ENCODE measurements around the gene MTMR10.
A peak's percentile ranks its signal among the peaks of the same experiment; 100 is the strongest.

Gene MTMR10, protein sequence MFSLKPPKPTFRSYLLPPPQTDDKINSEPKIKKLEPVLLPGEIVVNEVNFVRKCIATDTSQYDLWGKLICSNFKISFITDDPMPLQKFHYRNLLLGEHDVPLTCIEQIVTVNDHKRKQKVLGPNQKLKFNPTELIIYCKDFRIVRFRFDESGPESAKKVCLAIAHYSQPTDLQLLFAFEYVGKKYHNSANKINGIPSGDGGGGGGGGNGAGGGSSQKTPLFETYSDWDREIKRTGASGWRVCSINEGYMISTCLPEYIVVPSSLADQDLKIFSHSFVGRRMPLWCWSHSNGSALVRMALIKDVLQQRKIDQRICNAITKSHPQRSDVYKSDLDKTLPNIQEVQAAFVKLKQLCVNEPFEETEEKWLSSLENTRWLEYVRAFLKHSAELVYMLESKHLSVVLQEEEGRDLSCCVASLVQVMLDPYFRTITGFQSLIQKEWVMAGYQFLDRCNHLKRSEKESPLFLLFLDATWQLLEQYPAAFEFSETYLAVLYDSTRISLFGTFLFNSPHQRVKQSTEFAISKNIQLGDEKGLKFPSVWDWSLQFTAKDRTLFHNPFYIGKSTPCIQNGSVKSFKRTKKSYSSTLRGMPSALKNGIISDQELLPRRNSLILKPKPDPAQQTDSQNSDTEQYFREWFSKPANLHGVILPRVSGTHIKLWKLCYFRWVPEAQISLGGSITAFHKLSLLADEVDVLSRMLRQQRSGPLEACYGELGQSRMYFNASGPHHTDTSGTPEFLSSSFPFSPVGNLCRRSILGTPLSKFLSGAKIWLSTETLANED

DNA sequence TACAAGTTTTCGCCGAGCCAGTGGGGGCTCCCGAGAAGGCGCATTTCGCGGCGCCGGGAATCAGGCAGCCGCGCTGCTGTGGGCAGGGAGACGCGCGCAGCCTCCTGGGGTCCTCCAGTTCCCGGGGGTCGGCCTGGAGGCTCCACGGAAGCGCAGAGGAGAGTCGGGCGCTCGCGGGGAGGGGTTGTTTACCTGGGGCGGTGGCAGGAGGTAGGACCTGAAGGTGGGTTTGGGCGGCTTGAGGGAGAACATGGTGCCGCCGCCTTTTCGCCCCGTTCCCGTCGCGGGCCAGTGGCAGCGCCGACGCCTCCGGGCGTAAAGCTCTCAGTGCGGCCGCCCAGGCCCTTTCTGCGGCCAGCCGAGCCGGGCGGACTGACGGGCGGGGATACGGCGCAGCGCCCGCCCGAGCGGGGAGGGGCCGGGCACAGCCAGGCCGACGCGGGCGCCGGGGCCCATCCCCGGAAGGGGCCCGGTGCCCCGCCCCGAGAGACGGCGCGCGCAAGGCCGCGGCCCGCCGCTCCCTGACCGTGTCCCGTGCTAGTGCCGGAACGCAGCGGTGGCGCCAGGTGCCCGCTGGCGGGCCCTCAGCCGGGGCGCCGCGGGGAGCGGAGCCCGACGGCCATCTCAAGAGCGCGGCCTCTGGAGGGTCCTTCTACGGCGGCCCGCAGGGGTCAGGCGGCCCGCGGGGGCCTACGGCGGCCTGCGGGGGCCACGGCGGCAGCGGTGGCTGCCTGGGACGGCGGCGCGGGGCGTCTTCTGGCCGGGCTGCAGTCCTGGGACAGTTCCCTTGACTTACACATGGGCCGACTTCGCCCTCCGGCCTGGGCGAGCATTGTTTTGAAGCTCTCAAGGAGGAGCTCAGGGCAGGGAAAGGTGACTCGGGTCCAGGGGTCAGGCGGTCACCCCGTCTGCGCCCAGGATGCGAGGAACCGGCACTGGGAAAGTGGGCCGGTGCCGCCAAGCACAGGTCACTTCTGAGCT is at the start of gene MTMR10:
Gene MTMR10, minus strand, starts transcription at position 374 of the 981 bp plus-strand sequence. Its CDS starts 122 bp downstream, at position 252.
- peak; percentile 74 to 77 for DNase-seq

DNA sequence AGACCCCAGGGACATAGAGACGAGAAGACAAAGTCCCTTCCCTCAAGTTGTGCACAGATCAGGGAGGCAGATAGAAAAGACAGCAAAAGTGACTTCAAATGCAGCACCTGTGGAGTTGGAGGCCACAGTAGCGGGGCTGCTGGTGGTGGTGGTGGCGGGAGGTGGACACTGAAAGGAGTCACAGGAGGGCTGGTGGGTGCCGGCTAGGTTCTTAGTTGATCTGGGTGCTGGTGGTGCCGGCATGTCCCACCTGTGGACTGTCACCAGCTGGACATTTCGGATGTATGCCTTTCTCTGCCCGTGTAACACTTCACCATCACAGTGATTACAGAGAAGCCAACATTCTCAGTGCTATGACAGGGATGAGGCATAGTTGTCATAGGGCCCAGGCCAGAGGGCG is 49.2 kb upstream of the MTMR10 start:
- no peak for DNase-seq

DNA sequence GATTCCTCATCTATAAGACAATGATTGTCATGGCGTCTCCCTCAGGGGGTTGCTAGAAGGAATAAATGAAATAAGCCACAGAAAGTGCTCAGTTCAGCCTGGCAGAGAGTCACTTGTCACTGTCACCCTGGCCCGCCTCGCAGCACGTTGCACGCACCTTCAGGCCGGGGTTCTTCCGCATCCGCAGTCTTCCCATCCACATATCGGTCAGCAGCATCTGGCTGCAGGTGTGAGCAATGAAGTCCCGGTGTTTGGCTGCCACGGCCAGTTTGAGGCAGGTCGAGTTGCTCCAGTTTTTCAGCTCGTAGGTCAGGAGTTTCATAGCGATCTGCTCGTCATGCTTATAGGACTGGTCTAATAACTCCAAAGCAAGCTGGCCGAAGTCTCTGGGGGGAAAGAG is 48.5 kb upstream of the MTMR10 start:
- no peak for DNase-seq

DNA sequence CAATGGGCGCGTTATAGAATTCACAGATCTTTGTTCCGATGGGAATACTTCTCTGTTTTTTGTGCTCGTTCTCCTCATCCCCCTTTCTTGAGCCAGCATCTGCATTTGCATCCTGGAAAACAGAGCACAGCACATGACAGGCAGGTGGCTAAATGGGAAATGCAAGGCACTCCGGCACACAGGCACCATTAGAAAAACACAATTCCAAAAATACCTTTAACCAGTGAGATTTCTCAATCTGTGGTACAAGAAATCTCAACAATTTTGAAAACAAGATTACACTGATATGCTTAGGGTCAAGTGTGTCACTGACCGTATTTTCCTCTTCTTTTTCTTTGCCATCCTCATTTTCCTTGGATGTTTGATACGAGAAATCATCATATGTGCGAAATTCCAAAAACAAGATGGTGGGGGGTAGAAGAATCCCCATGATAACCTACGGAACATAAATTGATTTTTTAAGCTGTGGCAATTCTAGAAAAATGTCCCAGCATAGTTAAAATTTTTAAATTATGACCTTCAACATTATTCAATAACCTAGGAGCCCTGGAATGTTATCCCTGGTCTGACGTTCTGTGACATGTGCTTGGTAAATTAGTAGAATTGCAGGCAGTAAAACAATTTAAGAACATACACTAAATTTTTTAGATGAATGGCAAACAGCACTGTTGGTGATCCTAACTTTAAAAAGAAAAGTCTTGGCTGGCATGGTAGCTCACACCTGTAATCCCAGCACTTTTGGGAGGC is 46.5 kb upstream of the MTMR10 start:
- no peak for DNase-seq

DNA sequence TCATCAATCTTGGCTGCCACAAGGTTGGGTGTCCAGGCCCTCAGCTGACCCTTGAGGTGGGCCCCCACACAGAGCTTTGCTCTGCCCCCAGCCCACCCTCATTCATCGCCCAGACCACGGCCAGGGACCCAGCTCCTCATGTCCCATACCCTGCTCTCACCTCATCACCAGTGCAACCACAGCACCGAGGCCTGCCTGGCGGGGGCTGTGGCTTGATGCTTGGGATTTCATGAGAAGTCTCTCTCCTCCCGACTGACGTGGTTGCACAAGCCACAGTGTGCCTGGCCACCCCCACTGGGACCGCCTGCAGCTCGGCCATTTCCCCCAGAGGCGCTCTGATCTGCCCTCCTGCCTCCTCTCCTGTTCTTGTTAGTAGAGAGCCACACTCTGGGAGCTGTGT is 45.4 kb upstream of the MTMR10 start:
- DNase-seq = no peak

DNA sequence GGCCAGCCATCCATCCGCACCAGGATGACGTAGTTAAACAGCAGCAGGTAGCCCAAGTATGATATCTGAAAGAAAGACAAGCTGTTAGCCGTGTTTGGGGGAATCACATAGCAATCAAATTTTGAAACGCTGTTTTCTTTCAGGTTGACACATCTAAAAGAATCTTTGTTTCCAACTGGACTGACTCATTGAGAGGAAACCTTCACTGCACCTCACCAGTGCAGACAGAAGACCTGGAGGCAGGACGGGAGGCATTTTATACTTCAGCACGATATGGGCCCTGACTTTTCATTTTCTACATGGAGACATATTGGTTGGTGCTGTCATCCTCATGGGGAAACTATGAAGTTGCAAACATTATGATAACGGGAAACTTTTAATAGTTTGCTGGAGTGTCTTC is 44.2 kb upstream of the MTMR10 start:
- DNase-seq = no peak

DNA sequence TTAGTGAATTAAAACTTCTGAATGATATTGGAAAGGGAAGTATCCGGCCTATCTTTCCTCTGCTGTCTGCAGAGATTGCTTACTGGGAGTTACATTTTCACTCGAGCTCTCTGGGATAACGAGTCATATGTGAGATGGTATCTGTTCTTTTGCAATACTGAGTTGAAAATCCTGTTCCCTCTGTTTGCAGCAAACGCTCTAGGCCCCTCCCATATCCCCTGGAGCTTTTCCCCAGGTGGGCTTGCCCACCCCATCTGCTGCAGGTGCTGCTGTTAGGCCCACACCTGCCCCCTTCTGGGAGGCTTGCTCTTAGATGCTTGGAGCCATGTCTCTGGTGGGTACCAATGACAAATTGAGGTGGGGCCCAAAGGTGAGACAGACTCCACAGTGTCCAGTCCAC is 42.7 kb upstream of the MTMR10 start:
- no peak for DNase-seq

DNA sequence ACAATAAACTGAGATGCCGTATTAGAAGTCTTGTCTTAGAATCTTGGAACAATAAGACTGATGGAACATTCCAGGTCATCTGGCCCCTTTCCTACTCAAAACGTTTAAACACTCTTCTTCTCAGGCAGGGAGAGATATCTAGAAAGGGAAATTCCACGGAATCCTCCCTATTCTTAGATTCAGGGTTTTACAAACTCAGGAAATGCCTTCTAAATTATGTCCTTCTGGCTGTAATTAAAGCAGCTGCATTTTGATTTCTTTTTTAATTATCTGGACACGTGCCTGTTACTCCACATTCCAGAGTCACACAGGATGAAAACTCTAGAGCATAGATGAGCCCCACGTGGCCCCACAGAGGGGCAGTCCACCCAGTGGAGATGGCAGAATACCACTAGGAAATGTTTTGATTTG is 41.5 kb upstream of the MTMR10 start:
- no peak for DNase-seq

DNA sequence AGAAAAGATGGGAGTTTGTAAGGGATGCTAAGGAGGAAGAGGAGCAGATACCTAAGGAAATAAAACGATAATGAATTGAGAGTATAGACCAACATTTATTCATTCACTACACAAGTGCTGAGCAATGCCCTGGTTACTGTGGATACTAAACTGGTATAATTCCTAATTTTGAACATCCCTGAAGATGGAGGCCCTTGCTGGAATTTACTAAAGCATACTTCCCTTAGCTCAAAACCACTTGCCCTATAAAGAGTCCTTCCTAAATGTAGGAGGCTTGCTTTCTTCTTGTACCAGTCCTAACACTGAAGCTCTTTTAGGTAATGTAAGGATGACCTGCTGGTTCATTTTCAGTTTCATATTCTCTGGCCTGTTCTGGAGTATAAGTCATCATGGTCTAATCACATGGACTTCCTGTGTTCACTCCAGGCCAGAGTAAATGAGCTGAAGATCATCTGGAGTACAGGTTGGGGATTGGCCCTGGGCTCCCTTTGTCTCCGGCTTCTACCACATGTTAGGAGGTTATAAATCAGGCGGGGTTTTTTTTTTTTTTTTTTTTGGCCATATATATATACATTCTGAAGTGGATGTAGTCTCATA is 40.1 kb upstream of the MTMR10 start:
- DNase-seq = no peak

DNA sequence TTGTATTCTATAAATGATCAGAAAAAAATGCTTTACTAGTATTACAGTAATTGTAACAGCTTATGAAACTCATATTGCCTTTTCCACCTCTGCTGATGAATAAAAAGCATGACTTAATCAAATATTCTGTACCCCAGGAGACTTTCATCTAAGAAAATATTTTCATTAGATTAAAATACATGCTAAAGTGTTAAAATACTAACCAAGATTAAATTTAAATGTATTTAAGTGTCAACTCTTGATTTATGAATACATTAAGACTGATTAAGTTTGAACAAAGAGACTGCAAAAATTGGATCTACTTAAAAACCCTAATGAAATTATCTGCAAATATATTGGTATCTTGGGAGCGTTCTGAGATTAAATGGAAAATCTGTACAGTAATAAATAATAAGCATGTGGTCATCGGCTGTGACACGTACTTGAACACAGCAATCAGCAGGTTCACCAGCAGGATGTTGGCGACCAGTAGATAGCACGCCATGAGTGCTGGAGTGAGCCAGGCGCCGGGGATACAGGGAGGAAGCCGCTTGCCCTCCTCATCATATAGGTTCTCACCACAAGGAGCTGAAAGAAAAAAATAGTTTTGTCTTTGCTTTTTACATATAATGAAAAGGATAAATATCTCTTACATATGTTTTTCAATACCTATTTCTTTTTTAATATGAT is 36.6 kb upstream of the MTMR10 start:
- no peak for DNase-seq

DNA sequence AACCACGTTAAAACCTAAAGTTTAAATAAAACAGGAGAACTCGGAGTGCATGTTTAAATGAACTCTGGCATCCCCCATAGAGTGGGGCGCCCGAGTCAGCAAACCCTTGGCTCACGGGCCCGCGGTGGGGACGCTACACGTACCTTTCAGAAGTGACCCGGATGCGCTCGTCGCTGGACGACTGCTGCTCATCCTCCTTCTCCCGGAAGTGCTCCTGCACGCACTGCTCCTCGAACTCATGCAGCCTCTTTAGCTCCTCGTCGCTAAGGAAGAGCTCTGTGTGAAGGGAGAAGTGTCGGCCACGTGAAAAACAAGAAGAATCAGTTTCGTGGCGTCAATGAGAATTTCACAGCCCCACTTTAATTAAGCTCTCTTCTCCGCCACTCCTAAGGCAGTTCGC is 34.6 kb upstream of the MTMR10 start:
- no peak for DNase-seq

DNA sequence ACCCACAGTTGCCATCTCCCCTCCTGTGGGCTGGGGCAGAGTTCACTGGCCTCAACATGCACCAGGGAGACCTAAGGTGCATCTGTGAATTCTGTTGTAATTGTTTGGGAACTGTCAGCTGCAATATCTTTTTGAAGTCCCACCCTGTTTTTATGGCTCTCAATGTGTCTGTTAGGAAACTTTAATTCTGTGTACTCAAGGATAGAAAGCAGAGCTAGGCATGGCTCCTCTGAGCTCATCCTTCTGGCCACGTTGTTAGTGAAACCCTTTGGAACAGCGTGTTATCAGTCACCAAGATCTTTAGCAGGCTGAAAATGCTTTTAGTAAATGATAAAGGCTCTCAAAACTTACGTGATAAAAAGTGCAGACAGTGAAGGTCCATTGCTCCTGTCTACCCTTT is 33.6 kb upstream of the MTMR10 start:
- no peak for DNase-seq

DNA sequence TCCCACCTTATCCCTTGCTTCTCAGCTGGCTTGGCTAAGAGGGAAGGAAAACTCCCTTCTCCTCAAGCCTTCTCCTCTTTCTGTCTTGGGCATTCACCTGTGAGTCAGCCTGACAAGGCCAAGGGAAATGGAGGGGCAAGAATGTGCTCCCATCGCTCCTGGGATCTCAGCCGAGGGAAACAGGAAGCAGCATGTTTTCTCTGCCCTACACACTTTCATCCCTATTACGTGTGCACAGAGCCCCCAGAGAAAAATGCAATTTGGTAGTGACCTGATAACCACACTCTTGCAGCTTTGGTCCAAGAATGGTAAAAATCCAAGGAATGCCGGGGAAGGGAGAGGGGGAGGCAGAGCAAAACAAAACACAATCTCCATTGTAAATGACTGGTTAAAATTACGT is 32.9 kb upstream of the MTMR10 start:
- no peak for DNase-seq

DNA sequence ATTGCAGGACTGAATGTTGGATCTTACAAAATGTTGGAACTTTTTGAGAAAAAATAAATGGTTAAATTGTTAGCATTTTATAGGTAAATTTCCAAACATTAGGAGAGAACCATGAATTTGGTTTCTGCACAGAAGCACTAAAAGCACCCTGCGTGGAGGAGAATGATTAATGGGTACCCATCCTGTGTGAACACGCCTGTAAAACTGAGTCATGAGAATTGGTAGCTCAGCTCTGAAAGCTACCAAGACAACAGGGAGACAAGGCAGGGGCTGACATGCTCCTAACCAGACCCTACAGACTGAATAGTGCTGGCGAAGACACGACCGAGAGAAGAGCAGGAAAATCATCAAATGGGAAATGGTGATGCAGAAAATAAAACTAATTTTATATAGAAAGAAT is 32.4 kb upstream of the MTMR10 start:
- no peak for DNase-seq

DNA sequence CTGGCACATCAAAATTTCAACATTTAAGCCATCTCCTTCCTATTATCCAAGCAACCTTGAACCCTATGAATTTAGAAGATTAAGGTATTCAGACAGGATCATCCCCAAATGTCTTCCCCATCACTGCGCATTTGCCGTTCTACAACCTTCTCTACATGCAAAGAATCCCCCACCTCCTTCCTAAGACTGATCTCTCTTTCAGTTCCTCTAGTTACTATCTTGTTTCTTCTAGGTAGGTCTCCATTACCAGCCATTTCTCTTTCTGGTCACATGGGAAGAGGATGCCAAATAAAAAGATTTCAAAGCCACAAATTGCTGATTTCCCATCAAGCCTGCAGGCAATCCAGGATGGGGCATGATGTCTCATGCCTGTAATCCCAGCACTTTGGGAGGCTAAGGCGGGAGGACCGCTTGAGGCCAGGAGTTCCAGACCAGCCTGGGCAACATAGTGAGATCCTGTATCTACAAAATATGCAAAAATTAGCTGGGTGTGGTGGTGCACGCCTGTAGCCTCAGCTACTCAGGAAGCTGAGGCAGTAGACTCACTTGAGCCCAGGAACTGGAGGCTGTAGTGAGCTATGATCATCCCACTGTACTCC is 29.7 kb upstream of the MTMR10 start:
- DNase-seq = no peak

DNA sequence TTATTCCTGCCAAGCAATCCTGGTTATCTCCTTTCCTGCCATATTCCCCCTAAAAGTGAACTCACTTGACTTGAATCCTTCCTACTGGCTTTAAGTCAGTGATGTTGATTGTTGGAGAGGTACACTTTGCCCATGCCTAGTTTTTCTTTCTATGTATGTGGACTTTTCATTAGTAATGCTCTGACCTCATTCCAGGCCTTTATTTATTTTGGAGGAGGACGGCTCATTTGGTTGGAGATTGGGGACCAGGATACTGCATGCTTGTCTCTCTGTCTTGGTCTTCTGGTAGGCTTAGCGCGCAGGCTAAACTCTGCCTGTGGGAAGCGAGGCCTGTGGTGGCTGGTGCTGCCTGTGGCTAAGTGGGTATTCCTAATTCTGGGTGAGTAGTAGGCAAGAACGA is 29.1 kb upstream of the MTMR10 start:
- DNase-seq = no peak

DNA sequence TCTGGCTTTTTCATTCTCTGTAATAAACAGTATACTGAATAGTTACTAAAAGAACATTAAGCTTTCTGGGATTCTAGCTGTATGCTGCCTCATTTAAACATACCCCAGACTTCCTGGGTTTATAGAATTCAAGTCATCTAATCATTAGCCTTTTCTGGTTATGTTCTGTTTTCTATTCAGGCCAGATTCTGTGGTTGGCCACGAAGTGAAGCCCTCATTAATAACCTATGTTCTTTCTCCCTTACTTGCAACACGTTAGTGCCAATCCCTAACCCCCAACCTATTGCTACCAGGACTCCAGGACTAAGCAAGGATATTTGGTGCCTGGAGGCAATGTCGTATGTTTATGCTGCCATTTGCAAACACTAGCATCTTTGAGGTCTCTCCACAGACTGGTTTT is 28.6 kb upstream of the MTMR10 start:
- no peak for DNase-seq

DNA sequence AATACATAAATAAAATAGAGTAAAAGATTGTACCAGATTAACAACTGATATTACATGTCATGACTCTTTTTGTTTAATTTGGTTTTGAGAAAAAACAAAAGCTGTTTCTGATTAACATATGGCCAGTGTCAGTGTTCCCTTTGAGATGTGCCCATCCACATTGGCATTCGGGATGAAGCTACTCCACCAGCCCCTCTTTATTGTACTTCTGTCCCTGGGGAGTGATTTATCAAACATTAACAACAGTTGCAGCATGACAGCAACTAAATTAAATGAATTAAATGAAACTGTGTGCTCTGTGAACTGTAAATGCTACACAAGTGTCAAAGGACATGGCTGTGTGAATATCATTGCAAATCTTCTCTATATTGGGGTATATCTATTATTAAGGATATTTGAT is 25.9 kb upstream of the MTMR10 start:
- DNase-seq = no peak

DNA sequence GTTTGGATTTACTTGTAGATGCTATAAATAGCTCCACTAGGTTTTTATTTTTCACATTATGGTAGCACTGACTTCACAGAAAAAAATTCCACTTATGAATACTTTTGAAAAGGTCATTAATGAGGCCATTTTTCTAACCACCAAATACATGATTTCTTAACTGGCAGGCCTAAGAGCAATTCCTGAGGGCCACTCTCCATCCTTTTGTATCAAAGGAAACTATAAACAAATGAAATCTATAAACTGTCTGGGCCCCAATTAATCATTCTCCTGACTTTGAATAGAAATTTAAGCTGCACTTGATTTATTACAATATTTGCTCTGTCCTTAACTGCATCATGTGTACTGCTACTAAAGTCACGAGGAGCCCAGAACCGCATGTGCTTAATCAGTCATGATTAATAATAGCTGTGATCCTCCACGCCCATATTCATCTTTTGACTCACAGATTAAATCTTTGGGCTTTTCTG is 25.1 kb upstream of the MTMR10 start:
- no peak for DNase-seq

DNA sequence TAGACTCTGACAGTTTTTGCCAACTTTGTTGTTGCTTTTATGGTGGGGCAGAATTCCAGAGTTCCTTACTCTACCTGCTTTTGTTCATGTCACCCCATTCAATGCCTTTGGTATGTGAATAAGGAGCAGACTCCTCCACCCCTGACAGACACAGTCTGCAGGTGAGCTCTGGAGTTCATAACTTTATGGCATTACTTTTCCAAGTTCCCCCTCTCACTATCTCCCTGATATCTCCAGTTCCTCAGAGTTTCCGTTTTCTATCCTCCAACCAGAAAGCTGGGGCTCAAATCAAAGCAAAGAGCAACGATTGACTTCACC is 23.1 kb upstream of the MTMR10 start:
- no peak for DNase-seq
